ENCODE measurements around the gene PCIF1.

- TF ChIP-seq POLR2A (IDR thresholded peaks at IDR 0.05) (no peak), EP300 (IDR thresholded peaks at IDR 0.05) (no peak), CTCF (IDR thresholded peaks at IDR 0.05) (no peak)
Measured at GRCh38 chr20:45950330-45950646, 15.8 kb downstream of the PCIF1 start.

All from tibial nerve (tissue), 4 donors.